HuH-7 (cell line): ENCODE results near the gene AAMDC.
A peak's percentile ranks its signal among the peaks of the same experiment; 100 is the strongest.

ENCODE experiments used
- DNase-seq: peaks from one replicate; pipeline ENCODE4 v3.0.0; 2011; ENCODE audit warnings: low spot score

The AAMDC gene

GRCh38 chr11:77820565-77821348 is at the start of gene AAMDC, which contains the start of gene RSF1:
Gene AAMDC, plus strand, starts transcription at chr11:77821144. Its CDS starts 21,353 bp downstream, at chr11:77842497.
Gene RSF1, minus strand, starts transcription at chr11:77820722. Its CDS starts 8 bp downstream, at chr11:77820714.
- peak; percentile 81 for DNase-seq

GRCh38 chr11:77775936-77776335 is 45.0 kb upstream of the AAMDC start:
- no peak for DNase-seq

GRCh38 chr11:77776455-77776854 is 44.5 kb upstream of the AAMDC start:
- DNase-seq: no peak

- DNase-seq: no peak
These were observed 42.8 kb upstream of the AAMDC start for GRCh38 chr11:77778118-77778517.

- no peak for DNase-seq
These were observed 42.4 kb upstream of the AAMDC start for GRCh38 chr11:77778549-77778948.

GRCh38 chr11:77779935-77780334 is 41.0 kb upstream of the AAMDC start:
- DNase-seq: no peak

GRCh38 chr11:77783025-77783424 is 37.9 kb upstream of the AAMDC start:
- DNase-seq: no peak

- DNase-seq: peak; percentile 20
These were observed 36.4 kb upstream of the AAMDC start for GRCh38 chr11:77784572-77784971.

GRCh38 chr11:77789061-77789730 is 31.7 kb upstream of the AAMDC start:
- no peak for DNase-seq

- DNase-seq: no peak
These were observed 31.0 kb upstream of the AAMDC start for GRCh38 chr11:77789731-77790476.

- DNase-seq: no peak
These were observed 29.6 kb upstream of the AAMDC start for GRCh38 chr11:77791301-77791700.

- no peak for DNase-seq
These were observed 27.0 kb upstream of the AAMDC start for GRCh38 chr11:77793972-77794371.

GRCh38 chr11:77799338-77799737 is 21.6 kb upstream of the AAMDC start:
- no peak for DNase-seq

- no peak for DNase-seq
These were observed 20.5 kb upstream of the AAMDC start for GRCh38 chr11:77800449-77800848.

GRCh38 chr11:77801477-77801876 is 19.5 kb upstream of the AAMDC start:
- no peak for DNase-seq

- no peak for DNase-seq
These were observed 14.5 kb upstream of the AAMDC start for GRCh38 chr11:77806415-77806814.

GRCh38 chr11:77806993-77807392 is 14.0 kb upstream of the AAMDC start:
- no peak for DNase-seq

GRCh38 chr11:77813256-77813655 is 7.7 kb upstream of the AAMDC start:
- DNase-seq: no peak

- DNase-seq: no peak
These were observed 6.1 kb upstream of the AAMDC start for GRCh38 chr11:77814848-77815247.

GRCh38 chr11:77815459-77815858 is 5.5 kb upstream of the AAMDC start:
- DNase-seq: no peak

- DNase-seq: peak; percentile 54
These were observed 1.5 kb upstream of the AAMDC start for GRCh38 chr11:77819411-77819920.

GRCh38 chr11:77819921-77820564 is 901 bp upstream of the AAMDC start:
- DNase-seq: peak; percentile 33
